GM12874 (cell line): ENCODE measurements around the gene ATXN1.

Experiments
- TF ChIP-seq, protein P1 (sequence below): IDR thresholded peaks from 2 replicates; pipeline ENCODE4 v1.5.1; 2011; ENCODE audit warnings: low read depth, mild to moderate bottlenecking, control low read depth, low read length, moderate library complexity; ENCODE audit not compliant: insufficient read depth

ATXN1 gene

DNA sequence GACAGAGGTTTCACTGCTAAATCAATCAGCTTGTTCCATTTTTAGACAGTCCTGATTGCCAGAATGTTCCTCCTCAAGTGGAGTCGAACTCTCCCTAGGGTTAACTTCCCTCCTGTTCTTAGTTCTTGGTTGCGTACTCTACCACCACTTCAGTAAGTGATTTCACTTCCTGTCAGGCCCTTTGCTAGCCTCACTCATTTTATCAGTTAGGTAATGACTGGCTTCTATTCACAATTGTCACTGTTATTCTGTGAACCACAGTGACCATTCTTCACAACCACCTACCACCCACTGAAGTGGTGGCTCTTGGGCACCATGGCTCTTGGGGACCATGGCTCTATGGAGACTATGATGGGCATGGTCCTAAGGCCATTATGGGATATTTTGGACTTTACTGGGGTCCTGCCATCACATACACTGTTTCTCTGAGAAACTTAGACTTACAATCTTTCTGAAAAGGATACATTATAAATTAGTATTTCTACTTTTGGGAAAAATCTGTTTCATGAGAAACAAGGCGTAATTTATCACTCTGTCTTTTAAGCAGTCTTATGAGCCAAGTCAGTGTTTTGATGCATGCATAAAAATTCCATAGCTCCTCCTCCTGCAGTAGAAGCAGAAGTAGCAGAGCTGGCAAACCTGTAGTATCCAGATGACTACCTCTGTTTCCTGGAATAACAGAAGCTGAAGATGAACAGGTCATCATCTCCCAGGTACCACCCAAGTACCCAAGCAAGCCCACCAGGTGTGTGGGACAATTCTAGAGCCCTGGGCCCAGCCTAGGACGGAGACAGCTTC is 66.3 kb downstream of the ATXN1 start:
- TF ChIP-seq, protein P1, sequence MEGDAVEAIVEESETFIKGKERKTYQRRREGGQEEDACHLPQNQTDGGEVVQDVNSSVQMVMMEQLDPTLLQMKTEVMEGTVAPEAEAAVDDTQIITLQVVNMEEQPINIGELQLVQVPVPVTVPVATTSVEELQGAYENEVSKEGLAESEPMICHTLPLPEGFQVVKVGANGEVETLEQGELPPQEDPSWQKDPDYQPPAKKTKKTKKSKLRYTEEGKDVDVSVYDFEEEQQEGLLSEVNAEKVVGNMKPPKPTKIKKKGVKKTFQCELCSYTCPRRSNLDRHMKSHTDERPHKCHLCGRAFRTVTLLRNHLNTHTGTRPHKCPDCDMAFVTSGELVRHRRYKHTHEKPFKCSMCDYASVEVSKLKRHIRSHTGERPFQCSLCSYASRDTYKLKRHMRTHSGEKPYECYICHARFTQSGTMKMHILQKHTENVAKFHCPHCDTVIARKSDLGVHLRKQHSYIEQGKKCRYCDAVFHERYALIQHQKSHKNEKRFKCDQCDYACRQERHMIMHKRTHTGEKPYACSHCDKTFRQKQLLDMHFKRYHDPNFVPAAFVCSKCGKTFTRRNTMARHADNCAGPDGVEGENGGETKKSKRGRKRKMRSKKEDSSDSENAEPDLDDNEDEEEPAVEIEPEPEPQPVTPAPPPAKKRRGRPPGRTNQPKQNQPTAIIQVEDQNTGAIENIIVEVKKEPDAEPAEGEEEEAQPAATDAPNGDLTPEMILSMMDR = no peak

DNA sequence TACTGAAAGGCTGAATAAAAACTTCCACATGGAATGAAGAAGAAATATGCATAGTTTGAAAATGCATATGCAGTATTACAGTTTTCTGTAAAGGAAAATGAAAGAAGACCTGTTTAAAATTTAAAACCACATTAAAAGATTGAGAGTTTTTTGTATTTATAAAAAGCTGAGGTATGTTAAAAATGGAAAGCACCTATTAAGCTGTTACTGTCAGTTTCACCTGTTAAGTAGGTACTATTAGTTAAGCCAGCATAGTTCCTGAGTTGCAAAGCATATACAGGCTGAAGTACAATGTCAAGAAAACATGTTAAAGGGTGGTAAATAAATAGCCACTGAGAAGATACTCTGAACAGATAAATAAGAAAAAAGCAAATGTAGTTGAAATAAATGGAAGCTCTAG is 69.9 kb downstream of the ATXN1 start:
- TF ChIP-seq, protein P1 = no peak

DNA sequence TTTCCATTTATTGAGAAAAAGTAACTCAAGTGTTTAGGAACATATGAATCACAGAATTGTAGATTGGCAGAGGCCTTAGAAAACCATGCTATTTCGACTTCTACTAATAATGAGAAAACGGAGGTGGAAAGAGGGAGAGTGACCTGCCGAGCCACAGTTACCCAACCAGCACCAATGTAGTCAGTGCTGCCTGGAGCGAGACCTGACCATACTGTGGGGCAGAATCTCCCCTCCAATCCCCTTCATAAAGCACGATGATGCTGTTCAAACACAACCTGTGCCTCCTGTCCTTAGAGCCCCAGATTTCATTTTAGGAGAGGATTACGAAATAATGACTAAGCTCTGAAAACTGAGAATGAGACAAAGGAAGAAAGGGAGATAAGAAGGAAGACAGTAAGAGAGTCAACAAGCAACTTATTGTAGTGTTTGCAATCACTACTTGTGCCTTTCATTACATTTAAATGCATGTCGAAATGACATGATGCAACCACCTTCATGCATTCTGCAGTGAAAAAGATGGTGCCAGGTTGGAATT is 70.6 kb downstream of the ATXN1 start:
- TF ChIP-seq, protein P1 = no peak

DNA sequence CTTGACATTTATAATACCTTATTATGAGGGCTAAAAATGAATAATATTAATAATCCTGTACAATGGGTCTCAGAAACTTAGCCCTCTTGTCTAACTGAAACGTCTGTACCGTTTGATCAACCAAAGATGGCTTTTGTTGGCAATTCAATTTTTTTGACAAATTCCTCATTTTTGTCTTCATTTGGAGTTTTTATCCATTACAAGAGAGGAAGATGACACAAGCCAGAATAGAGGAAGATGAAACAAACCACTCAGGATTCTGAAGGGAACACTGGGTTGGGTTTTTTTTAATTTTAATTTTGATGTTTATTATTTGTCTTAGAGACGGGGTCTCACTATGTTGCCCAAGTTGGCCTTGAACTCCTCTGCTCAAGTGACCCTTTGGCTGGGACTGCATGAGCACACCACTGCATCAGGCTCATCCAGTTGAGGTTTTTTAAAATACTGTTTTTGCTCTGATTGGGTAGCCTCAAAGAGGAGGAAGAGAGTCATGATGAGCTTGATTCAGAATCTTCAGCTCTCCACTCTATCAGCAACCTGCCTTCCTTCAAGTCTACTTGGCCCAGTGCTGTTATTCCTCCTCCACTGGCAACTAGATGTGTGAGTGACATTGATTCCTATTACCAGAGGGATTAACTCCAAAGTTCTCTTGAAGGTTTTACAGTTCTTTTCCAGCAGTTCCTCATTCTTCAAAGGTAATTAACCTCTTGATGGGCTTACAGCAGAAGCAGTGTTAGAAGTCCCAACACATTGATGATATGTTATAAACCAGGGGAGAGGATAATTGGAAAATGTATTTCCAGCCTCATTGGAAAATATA is 71.3 kb downstream of the ATXN1 start:
- TF ChIP-seq, protein P1 = no peak

DNA sequence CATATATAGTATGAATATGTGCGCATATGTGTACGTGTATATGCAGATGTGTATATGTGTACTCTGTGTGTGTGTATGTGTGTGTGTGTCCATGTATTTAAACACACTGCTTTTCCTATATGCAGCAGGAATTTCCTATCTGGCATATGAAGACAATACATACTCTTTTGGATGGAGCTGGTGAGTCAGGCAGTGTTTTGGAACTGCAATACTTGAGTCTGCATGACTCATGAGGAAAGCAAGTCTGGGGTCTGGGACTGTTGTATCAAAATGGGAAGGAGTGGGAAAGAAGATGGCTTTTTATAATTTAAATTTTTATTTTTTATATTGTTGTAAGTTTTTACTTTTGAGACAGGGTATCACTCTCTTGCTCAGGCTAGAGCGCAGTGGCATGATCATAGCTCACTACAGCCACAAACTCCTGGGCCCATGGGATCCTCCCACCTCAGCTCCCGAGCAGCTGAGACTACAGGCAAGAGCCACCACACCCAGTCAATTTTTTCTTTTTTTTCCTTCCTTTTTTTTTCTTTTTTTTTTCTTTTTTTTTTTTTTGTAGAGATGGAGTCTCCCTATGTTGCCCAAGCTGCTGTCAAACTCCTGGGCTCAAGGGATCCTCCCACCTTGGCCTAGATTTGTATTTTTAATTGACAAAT is 72.2 kb downstream of the ATXN1 start:
- TF ChIP-seq, protein P1 = no peak

DNA sequence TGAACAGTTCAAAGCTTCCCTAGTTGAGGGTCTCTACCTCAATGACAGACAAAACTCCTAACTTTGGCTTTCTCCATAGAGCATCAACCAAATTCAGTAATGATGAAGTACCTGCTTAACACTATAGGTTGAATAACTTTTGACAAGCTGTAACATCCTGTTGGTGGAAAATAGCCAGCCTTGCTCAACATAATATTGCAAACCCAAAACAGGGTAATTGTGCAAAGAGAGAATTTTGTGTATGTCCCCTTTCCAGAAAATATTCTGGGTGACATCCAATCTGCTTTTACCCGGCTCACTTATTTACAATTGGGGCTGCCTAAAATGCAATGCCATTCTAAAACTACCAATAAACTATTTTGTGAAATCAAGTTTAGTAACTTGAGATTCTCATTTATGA is 72.8 kb downstream of the ATXN1 start:
- TF ChIP-seq, protein P1 = no peak

DNA sequence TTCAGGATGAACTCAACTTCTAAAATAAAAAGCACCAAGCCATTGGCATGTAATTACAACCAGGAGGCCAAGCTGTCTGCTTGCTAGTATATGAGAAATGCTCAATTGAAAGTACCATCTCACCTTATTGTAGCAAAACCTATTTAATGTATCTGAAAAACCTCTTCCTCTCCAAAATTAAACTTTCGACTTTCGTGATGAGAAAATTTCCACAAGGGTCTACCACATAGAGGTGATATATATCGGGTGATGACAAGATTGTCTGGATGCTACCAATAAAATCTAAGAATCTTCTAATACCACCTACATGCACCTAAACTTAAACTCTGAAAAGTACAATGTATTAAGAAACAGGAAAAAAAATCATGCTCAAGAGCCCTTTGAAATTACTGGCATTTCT is 74.2 kb downstream of the ATXN1 start:
- TF ChIP-seq, protein P1 = no peak
